Colonic mucosa (tissue), 4 donors: ENCODE results near the gene RPLP2. TPM values are rescaled to one million over a fixed set of nuclear protein-coding genes. Genes with fewer than 3 reads are reported as not detected.

ENCODE experiments used
- DNase-seq: peaks from one replicate; pipeline ENCODE4 v3.0.0-alpha.2; 2020
- H3K27ac ChIP-seq: fragments of 200-600 bp; one replicate; pipeline ENCODE4 v1.8.0; 2021
- H3K27me3 ChIP-seq: fragments of 200-600 bp; one replicate; pipeline ENCODE4 v1.8.0; 2021
- H3K36me3 ChIP-seq: fragments of 200-600 bp; one replicate; pipeline ENCODE4 v1.8.0; 2021
- H3K4me1 ChIP-seq: fragments of 200-600 bp; one replicate; pipeline ENCODE4 v1.8.0; 2021; ENCODE audit warnings: mild to moderate bottlenecking
- H3K4me3 ChIP-seq: fragments of 200-600 bp; one replicate; pipeline ENCODE4 v1.8.0; 2021
- H3K9ac ChIP-seq, 2 donors: one replicate each; pipeline ENCODE4 v1.7.0; 2013; ENCODE audit warnings: control low read depth in 2 of 2, low read depth in 2 of 2, low read length in 2 of 2
- H3K9me3 ChIP-seq: fragments of 200-600 bp; one replicate; pipeline ENCODE4 v1.8.0; 2021
- CTCF ChIP-seq: fragments of 200-600 bp; IDR thresholded peaks from one replicate; pipeline ENCODE4 v1.8.0; 2022; ENCODE audit warnings: antibody characterized with exemption, mild to moderate bottlenecking
- intact Hi-C: fragments of 100-400 bp; cut with DNase I; formaldehyde crosslinking; loops from one replicate; pipeline ENCODE4 v1.14.1; 2022
- total RNA-seq, 2 donors: library from RNA; stranded (reverse); fragmentation: NEBNext Ultra II Directional in 1 of 2; extraction: Animal tissue kit (Norgen Biotek cat#: 25700) in 1 of 2; gene quantifications; one replicate each; pipeline ENCODE4 v1.2.1, GENCODE V29; 2021
- donor health status: healthy.
- donor health status: DM: no; HTN: no; CAD: no.
- donor health status: DM: no; HTN: no; CAD: no.

The RPLP2 gene
- total RNA-seq, 2 donors from 2014 or later = 2,068 to 2,303 TPM

- TF ChIP-seq CTCF = no peak
- intact Hi-C loops = no loop called here
- H3K36me3 ChIP-seq = peaks cover 16% of the 10 kb centered on the region
- H3K27ac ChIP-seq = no peak overlapping the region
- peaks cover 3% of the 10 kb centered on the region for H3K4me1 ChIP-seq
- no peaks in the 10 kb centered on the region for H3K27me3 ChIP-seq
- no peaks in the 10 kb centered on the region for H3K9me3 ChIP-seq
- DNase-seq = no peak
- no peak overlapping the region for H3K9ac ChIP-seq
- no peak overlapping the region for H3K4me3 ChIP-seq
These were observed 42.9 kb upstream of the RPLP2 start for GRCh38 chr11:766936-767210.

DNA sequence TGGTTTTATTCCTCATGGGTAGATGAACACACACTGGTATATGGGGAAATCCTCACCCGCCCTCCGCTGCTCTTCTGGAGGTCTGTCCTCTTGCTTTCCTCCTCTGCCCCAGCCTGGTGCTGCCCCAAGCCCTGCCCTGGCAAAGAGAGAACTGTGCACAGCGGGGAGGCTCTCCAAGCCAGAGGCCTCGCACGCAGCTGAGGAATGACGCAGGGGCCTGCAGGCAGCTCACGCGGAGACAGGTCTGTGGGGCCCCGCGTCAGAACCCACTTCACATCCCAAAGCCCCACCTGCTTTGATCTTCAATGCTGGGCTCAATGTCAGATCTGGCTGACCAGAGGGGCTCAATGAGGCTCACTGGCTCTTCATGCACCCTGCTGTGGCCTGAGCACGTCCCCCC, 42.5 kb upstream of the RPLP2 start:
- no peak overlapping the region for H3K27ac ChIP-seq
- no peak overlapping the region for H3K9ac ChIP-seq
- no peaks in the 10 kb centered on the region for H3K27me3 ChIP-seq
- H3K36me3 ChIP-seq = peaks cover 16% of the 10 kb centered on the region
- H3K4me3 ChIP-seq = no peak overlapping the region
- TF ChIP-seq CTCF = no peak
- intact Hi-C loops = no loop called here
- peaks cover 3% of the 10 kb centered on the region for H3K4me1 ChIP-seq
- DNase-seq = no peak
- H3K9me3 ChIP-seq = no peaks in the 10 kb centered on the region

DNA sequence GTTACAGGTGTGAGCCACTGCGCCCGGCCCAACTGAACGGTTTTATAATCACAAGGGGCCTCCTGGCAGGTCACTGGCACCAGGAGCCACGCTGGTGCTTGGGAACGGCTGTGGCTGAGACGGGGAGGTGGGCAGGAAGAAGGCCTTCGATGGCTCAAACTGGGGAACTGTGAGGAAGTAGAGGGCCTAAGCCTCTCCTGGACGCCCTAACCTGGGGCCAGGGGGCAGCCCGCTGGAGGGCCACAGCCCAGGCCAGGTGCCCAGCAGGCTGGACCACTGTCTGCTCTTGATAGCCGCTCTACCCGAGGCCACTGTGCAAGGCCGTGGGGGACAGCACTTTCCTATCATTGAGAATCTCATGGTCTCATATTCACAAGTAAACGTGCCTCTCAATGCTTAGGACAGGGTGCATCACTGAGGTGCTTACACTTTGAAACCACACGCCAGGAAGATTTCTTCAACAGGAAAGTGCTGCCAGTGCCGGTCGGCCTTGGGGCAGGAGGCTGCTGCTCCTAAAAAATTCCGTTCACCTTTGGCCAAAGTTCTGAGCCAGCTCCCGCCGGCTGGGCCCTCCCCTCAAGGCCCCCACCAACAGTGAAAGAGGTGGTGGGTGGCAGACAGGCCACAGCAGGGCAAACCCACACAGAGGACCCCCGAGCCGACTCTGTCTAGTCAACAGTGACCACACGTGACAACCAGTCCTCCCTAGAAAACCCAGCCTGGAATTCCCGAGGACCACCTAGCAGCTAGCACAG, 39.7 kb upstream of the RPLP2 start:
- Histone ChIP-seq H3K9me3 (no peaks in the 10 kb centered on the region), H3K4me3 (no peak overlapping the region), H3K27me3 (no peaks in the 10 kb centered on the region), H3K9ac (no peak overlapping the region), H3K4me1 (peaks cover under 1% of the 10 kb centered on the region), H3K36me3 (peaks cover 5% of the 10 kb centered on the region), H3K27ac (no peak overlapping the region)
- no peak for TF ChIP-seq CTCF
- DNase-seq = no peak
- intact Hi-C loops = no loop called here

DNA sequence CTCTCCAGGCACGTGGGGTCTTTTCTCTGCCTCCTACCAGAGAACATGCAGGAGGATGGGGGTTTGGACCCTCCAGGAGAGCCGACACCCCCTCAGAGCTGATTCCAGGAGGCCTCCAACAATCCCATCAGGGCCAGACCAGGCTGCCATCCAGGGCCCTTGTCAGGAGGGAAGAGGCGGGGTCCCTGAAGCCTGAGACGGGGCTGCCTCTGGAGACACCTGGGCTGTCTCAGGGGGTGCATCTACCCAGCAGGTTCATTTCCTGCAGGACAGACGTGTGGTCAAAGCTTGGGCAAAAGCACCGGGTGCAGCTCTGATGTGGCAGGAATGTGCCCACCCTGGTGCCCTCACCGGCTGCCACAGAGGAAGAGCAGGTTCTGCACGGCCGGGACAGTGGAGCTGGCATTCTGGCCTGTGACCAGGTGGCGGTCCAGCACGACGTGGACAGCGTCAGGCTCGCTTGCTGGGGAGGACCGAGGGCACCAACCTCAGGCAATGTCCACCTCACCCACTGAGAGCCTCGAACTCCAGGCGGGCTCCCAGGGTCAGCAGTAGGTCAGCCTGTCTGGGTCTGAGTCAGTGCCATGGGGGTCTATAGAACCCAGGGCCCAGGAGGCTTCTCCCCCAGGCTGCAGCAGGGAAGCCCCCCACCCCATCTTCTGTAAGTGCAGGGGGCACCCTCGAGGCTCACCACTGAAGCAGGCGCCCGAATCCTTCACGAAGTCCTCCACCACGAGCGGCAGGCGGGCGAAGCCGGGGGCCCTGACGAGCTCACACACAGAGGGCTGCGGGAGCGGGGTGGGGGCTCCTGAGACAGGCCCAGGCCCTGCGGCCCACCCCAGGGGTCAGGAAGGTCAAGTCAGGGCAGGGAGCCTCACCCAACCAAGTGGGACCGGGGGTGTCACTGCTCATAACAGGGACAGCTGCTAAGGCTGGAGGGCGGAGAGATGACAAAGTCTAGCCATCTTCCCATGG, 38.8 kb upstream of the RPLP2 start:
- Histone ChIP-seq H3K27ac (no peak overlapping the region), H3K9ac (no peak overlapping the region), H3K4me3 (no peak overlapping the region), H3K4me1 (peaks cover 10% of the 10 kb centered on the region), H3K36me3 (peaks cover 3% of the 10 kb centered on the region), H3K9me3 (no peaks in the 10 kb centered on the region), H3K27me3 (no peaks in the 10 kb centered on the region)
- TF ChIP-seq CTCF = no peak
- intact Hi-C loops = no loop called here
- no peak for DNase-seq

- no peak for TF ChIP-seq CTCF
- DNase-seq = no peak
- Histone ChIP-seq H3K36me3 (peaks cover 3% of the 10 kb centered on the region), H3K4me1 (peaks cover 16% of the 10 kb centered on the region), H3K4me3 (no peak overlapping the region), H3K9ac (no peak overlapping the region), H3K27ac (no peak overlapping the region), H3K9me3 (no peaks in the 10 kb centered on the region), H3K27me3 (no peaks in the 10 kb centered on the region)
- intact Hi-C loops = no loop called here
These were observed 38.1 kb upstream of the RPLP2 start for GRCh38 chr11:771617-772204.
